Psoas muscle (tissue), 8 donors: Measurements from ENCODE around the gene SULT1C2. TPM values are rescaled to one million over a fixed set of nuclear protein-coding genes. Genes with fewer than 3 reads are reported as not detected.
"Not testable (repeated sequence)": the region's sequence is repeated elsewhere in the genome, so short reads cannot be mapped to it uniquely, and the experiment has no call there.

Experiments
- ATAC-seq, 4 donors: fragments of 200-7000 bp; cut with Tn5 transposase; one replicate each; pipeline ENCODE4 v1.9.1; 2020; ENCODE audit warnings: moderate library complexity in 3 of 4, mild to moderate bottlenecking in 2 of 4
- DNase-seq, 2 donors: peaks; one replicate each; pipeline ENCODE4 v3.0.0-alpha.2; 2020
- H3K27ac ChIP-seq: fragments of 200-600 bp; one replicate; pipeline ENCODE4 v1.8.0; 2022
- H3K27me3 ChIP-seq, 3 donors: fragments of 200-600 bp in 1 of 3; one replicate each; pipeline versions ENCODE4 v1.6.1 to v1.8.0; 2013 to 2022; ENCODE audit warnings: low read length in 2 of 3, mild to moderate bottlenecking in 2 of 3, moderate library complexity in 1 of 3; ENCODE audit not compliant: insufficient read depth in 3 of 3
- H3K36me3 ChIP-seq, 2 donors: fragments of 200-600 bp in 1 of 2; one replicate each; pipeline versions ENCODE4 v1.6.1 to v1.8.0; 2013 to 2022; ENCODE audit warnings: low read depth in 1 of 2, mild to moderate bottlenecking in 1 of 2, moderate library complexity in 1 of 2; ENCODE audit not compliant: insufficient read depth in 1 of 2
- H3K4me1 ChIP-seq: fragments of 200-600 bp; one replicate; pipeline ENCODE4 v1.8.0; 2022
- H3K4me3 ChIP-seq: fragments of 200-600 bp; one replicate; pipeline ENCODE4 v1.8.0; 2022; ENCODE audit warnings: mild to moderate bottlenecking
- H3K9me3 ChIP-seq: fragments of 200-600 bp; one replicate; pipeline ENCODE4 v1.8.0; 2022
- CTCF ChIP-seq: fragments of 200-600 bp; IDR thresholded peaks from one replicate; pipeline ENCODE4 v1.8.0; 2022; ENCODE audit warnings: antibody characterized with exemption
- WGBS, 3 donors: extraction: QIAGEN DNeasy Blood & Tissue Kit; methylation state at CpG; one replicate each; pipeline versions ENCODE4 v1.1.6 to v1.1.7; 2013; 5-methylcytosine and 5-hydroxymethylcytosine counted together
- intact Hi-C, 2 donors: fragments of 100-400 bp; cut with DNase I; formaldehyde crosslinking; loops; one replicate each; pipeline versions ENCODE4 v1.11.0 to v1.14.2; 2022
- polyA plus RNA-seq, 3 donors: library from polyadenylated mRNA; stranded (reverse); fragments of 200-250 nt; gene quantifications; one replicate each; pipeline ENCODE4 v1.2.3, GENCODE V29; 2013
- total RNA-seq, 4 donors: library from RNA; stranded (reverse); fragmentation: NEBNext Ultra II Directional in 2 of 4; extraction: Animal tissue kit (Norgen Biotek cat#: 25700) in 2 of 4; gene quantifications; one replicate each; pipeline versions ENCODE4 v1.2.1 to v1.2.4, GENCODE V29; 2021 to 2023
- donor health status: healthy with polysubstance abuse.
- donor health status: DM: no; HTN: no; CAD: no; lungs with moderate emphysema.
- donor health status: Bipolar disorder and iron deficiency.
- donor health status: healthy.
- donor health status: DM: yes; HTN: yes; CAD: no.
- donor health status: DM: no; HTN: no; CAD: no.
- donor health status: DM: no; HTN: no; CAD: no.
- donor health status: DM: yes; HTN: yes; CAD: no.

SULT1C2 gene
- total and polyA plus RNA-seq, 7 donors, result 0.12 to 0.13 TPM; not detected in 5

DNA sequence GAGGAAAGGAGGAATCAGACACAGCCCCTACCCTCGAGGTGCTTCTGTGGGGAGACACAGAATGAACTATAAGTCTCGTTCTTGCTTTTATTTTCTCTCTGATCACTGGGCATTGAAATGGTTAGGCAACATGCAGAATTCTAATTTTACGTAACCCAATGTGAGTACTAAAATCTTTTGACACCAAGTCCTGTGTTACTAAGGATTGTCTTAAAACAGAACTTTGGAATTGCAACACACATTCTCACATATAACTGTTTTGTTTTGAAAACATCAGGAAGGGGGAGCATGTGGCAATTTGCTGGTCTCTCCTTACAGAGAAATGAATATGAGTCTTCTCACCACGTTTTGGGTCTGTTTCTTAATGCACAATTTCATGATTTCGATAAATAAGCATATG is 65.4 kb downstream of the SULT1C2 start:
- intact Hi-C loops, result loop anchor here in 1 of 2 donors (5.0 kb wide), 1 partner anchor 228 kb away; no protein-coding TSS in a partner anchor
- no peak for ATAC-seq
- Histone ChIP-seq H3K4me1 (no peaks in the 10 kb centered on the region), H3K4me3 (no peak overlapping the region), H3K27ac (no peak overlapping the region), H3K27me3 (peaks cover 0 to 2% (median 0%) of the 10 kb centered on the region in 3 donors), H3K36me3 (no peaks in the 10 kb centered on the region), H3K9me3 (no peaks in the 10 kb centered on the region)
- TF ChIP-seq CTCF, result no peak
- 70 to 74% (median 72%) methylated on average over 5 of the region's 5 CpGs for WGBS, 3 donors
- no peak for DNase-seq

- no peak overlapping the region for H3K4me3 ChIP-seq
- intact Hi-C loops, result no loop called here
- ATAC-seq, result no peak
- no peaks in the 10 kb centered on the region for H3K9me3 ChIP-seq
- no peak for TF ChIP-seq CTCF
- no peaks in the 10 kb centered on the region for H3K4me1 ChIP-seq
- DNase-seq, result no peak
- H3K36me3 ChIP-seq, result no peaks in the 10 kb centered on the region
- WGBS, 3 donors, result 84 to 87% (median 86%) methylated on average over 2 of the region's 2 CpGs
- no peaks in the 10 kb centered on the region for H3K27me3 ChIP-seq
- H3K27ac ChIP-seq, result no peak overlapping the region
These were observed 67.4 kb downstream of the SULT1C2 start for GRCh38 chr2:108355906-108356734.

- H3K4me3 ChIP-seq, H3K27me3 ChIP-seq, H3K9me3 ChIP-seq, ATAC-seq, H3K36me3 ChIP-seq, H3K4me1 ChIP-seq, DNase-seq, intact Hi-C loops, H3K27ac ChIP-seq: not testable (repeated sequence)
- 74 to 87% (median 83%) methylated on average over 1 of the region's 1 CpG for WGBS, 3 donors
These were observed 70.6 kb downstream of the SULT1C2 start for GRCh38 chr2:108359336-108359735.

Other genes starting within 250 kb of the SULT1C2 start
- gene SULT1C3, start 48.9 kb upstream of the SULT1C2 start, total RNA-seq, result not detected
- not detected for gene SULT1C3, start 48.9 kb upstream of the SULT1C2 start, polyA plus RNA-seq
- 1 to 10 TPM in 2 of 4 donors, under 1 TPM in 2; 0.52 to 4.2 (median 0.92) TPM for gene SULT1C4, start 89.1 kb downstream of the SULT1C2 start, total RNA-seq
- gene SULT1C4, start 89.1 kb downstream of the SULT1C2 start, polyA plus RNA-seq, result 1 to 10 TPM in 1 of 3 donors, under 1 TPM in 2; 0.96 to 1.4 (median 0.97) TPM
- gene GCC2, start 160.3 kb downstream of the SULT1C2 start, total RNA-seq, result 10 to 100 TPM; 18.0 to 24.0 (median 21.5) TPM
- 10 to 100 TPM in 1 of 3 donors, 1 to 10 TPM in 2; 4.8 to 16.4 (median 4.9) TPM for gene GCC2, start 160.3 kb downstream of the SULT1C2 start, polyA plus RNA-seq
- 100 to 1,000 TPM in 3 of 4 donors, 10 to 100 TPM in 1; 55.1 to 219 (median 182) TPM for gene LIMS1, start 245.6 kb downstream of the SULT1C2 start, total RNA-seq
- 100 to 1,000 TPM in 1 of 3 donors, 10 to 100 TPM in 2; 50.5 to 287 (median 63.5) TPM for gene LIMS1, start 245.6 kb downstream of the SULT1C2 start, polyA plus RNA-seq